ENCODE measurements around the gene ZNF319. TPM values are rescaled to one million over a fixed set of nuclear protein-coding genes. Genes with fewer than 3 reads are reported as not detected.

ZNF319 gene
- total RNA-seq, 1 experiment from 2014 or later, result 5.5 TPM

GRCh38 chr16:58026139-58026704 lies 25.8 kb upstream of the ZNF319 start (continued):
- no peak for TF ChIP-seq ZSCAN18 (CRISPR knock-in tag; IDR thresholded peaks at IDR 0.05)
- TF ChIP-seq FOXJ3 (CRISPR knock-in tag; IDR thresholded peaks at IDR 0.05; ENCODE audit: borderline replicate concordance), result no peak
- TF ChIP-seq ZNF317 (CRISPR knock-in tag; IDR thresholded peaks at IDR 0.05; ENCODE audit: borderline replicate concordance, low read depth), result peak; percentile 29; the same call in 1 of the 2 replicates

- Mint-ChIP-seq H3K9me3 (no peaks in the 10 kb centered on the region), H3K36me3 (peaks cover 6% of the 10 kb centered on the region; the same call in 1 of the 2 replicates), H3K27me3 (ENCODE audit: low read depth) (peaks cover 10% of the 10 kb centered on the region), H3K4me1 (peaks cover 54% of the 10 kb centered on the region), H3K27ac (peak within 1 kb of the TSS; percentile 95), H3K4me3 (peak within 1 kb of the TSS; percentile 82)
- ChIA-PET POLR2A (interaction anchor here (1.0 to 3.1 kb wide), 4 partner anchors 25 to 103 kb away, joined by 4 to 29 read pairs (median 10); partner anchors contain the start of genes CFAP20, USB1 and ZNF319), CTCF (interaction anchor here (0.5 to 4.2 kb wide), 10 partner anchors 25 to 462 kb away, joined by 3 to 54 read pairs (median 6); partner anchors contain the start of gene CFAP20)
- DNase-seq (ENCODE audit: low spot score), result peak; percentile 98
- peak; percentile 61 for ATAC-seq
- peak; percentile 58; the same call in 1 of the 2 replicates for TF ChIP-seq ZNF232 (CRISPR knock-in tag; IDR thresholded peaks at IDR 0.05)
- TF ChIP-seq ZNF263 (CRISPR knock-in tag; IDR thresholded peaks at IDR 0.05; ENCODE audit: low read depth), result peak; percentile 69; the same call in 1 of the 2 replicates
- TF ChIP-seq NR1H2 (CRISPR knock-in tag; IDR thresholded peaks at IDR 0.05), result no peak
- TF ChIP-seq USF1 (CRISPR knock-in tag; IDR thresholded peaks at IDR 0.05), result no peak
- TF ChIP-seq FOXP4 (CRISPR knock-in tag; IDR thresholded peaks at IDR 0.05), result peak; percentile 85; the same call in 1 of the 2 replicates
- TF ChIP-seq ETV6 (CRISPR knock-in tag; IDR thresholded peaks at IDR 0.05), result peak; percentile 82
- 0 out of 2 replicates have a peak, but pooled peaks have one; percentile 17 for TF ChIP-seq FOXK1 (CRISPR knock-in tag; IDR thresholded peaks at IDR 0.05)
- peak; percentile 54; the same call in 1 of the 2 replicates for TF ChIP-seq E2F5 (CRISPR knock-in tag; IDR thresholded peaks at IDR 0.05)
- 0 out of 2 replicates have a peak, but pooled peaks have one; percentile 17 for TF ChIP-seq MYBL2 (CRISPR knock-in tag; IDR thresholded peaks at IDR 0.05)
- peak; percentile 90 for TF ChIP-seq SP1 (CRISPR knock-in tag; conservative IDR thresholded peaks at IDR 0.05)
- 0 out of 2 replicates have a peak, but pooled peaks have one; percentile 1 for TF ChIP-seq USF2 (CRISPR knock-in tag; IDR thresholded peaks at IDR 0.05)
- TF ChIP-seq TEAD1 (CRISPR knock-in tag; IDR thresholded peaks at IDR 0.05), result peak; percentile 61
- TF ChIP-seq MAX (CRISPR knock-in tag; IDR thresholded peaks at IDR 0.05), result peak; percentile 61
- TF ChIP-seq ZBTB21 (CRISPR knock-in tag; IDR thresholded peaks at IDR 0.05; ENCODE audit: borderline replicate concordance), result no peak
- no peak for TF ChIP-seq PREB (CRISPR knock-in tag; IDR thresholded peaks at IDR 0.05; ENCODE audit: borderline replicate concordance)
- peak; percentile 85; the same call in 1 of the 2 replicates for TF ChIP-seq HMGXB4 (CRISPR knock-in tag; IDR thresholded peaks at IDR 0.05)
- TF ChIP-seq NFYB (CRISPR knock-in tag; conservative IDR thresholded peaks at IDR 0.05; ENCODE audit: low read depth), result no peak
- no peak for TF ChIP-seq ATF1 (CRISPR knock-in tag; IDR thresholded peaks at IDR 0.05)
- TF ChIP-seq CREM (CRISPR knock-in tag; IDR thresholded peaks at IDR 0.05), result 0 out of 2 replicates have a peak, but pooled peaks have one; percentile 33
- no peak for TF ChIP-seq ZMAT4 (CRISPR knock-in tag; IDR thresholded peaks at IDR 0.05)
Measured at GRCh38 chr16:58025351-58026138, 25.1 kb upstream of the ZNF319 start, which contains the start of gene MMP15. Gene MMP15 (plus strand): TSS chr16:58025754. CDS start chr16:58026351, 597 bp downstream.
